DMS114 treated with DMSO at 0.1 percent for 48 hours (cell line): Measurements from ENCODE around the gene SYTL1.

ENCODE experiments used
- DNase-seq: peaks from one replicate; lab custom pipeline; 2025; ENCODE audit not compliant: unreplicated experiment; lab: John Stamatoyannopoulos, UW

Gene SYTL1

GRCh38 chr1:27363766-27364695 is 22.2 kb downstream of the SYTL1 start:
- DNase-seq = no peak

- no peak for DNase-seq
Measured at GRCh38 chr1:27364696-27365371, 23.0 kb downstream of the SYTL1 start.

- peak; percentile 78 for DNase-seq
Measured at GRCh38 chr1:27365372-27366112, 23.7 kb downstream of the SYTL1 start.

- DNase-seq = peak; percentile 78
Measured at GRCh38 chr1:27366113-27366410, 24.2 kb downstream of the SYTL1 start.

- DNase-seq = peak; percentile 61
Measured at GRCh38 chr1:27366411-27367159, 24.8 kb downstream of the SYTL1 start, which contains the start of gene MAP3K6. Gene MAP3K6, minus strand, starts transcription at chr1:27366961. Its CDS starts 364 bp downstream, at chr1:27366597.

- no peak for DNase-seq
Measured at GRCh38 chr1:27367160-27367650, 25.4 kb downstream of the SYTL1 start.

- DNase-seq = peak; percentile 23
Measured at GRCh38 chr1:27368869-27369582, 27.2 kb downstream of the SYTL1 start.

- DNase-seq = no peak
Measured at GRCh38 chr1:27372022-27372807, 30.4 kb downstream of the SYTL1 start.

GRCh38 chr1:27372808-27373690 is 31.2 kb downstream of the SYTL1 start:
- no peak for DNase-seq

- DNase-seq = no peak
Measured at GRCh38 chr1:27374362-27375086, 32.7 kb downstream of the SYTL1 start, which contains the start of gene FCN3. Gene FCN3, minus strand, starts transcription at chr1:27374824. Its CDS starts 6 bp downstream, at chr1:27374818.

- DNase-seq = no peak
Measured at GRCh38 chr1:27377760-27378495, 36.1 kb downstream of the SYTL1 start.

GRCh38 chr1:27379564-27380122 is 37.8 kb downstream of the SYTL1 start:
- DNase-seq = no peak

- no peak for DNase-seq
Measured at GRCh38 chr1:27380224-27380623, 38.4 kb downstream of the SYTL1 start.

- no peak for DNase-seq
Measured at GRCh38 chr1:27380766-27381733, 39.2 kb downstream of the SYTL1 start.
